Upper lobe of right lung (tissue), 1 donor: Measurements from ENCODE around the gene MYCL. TPM values are rescaled to one million over a fixed set of nuclear protein-coding genes. Genes with fewer than 3 reads are reported as not detected.

Experiments used
- ATAC-seq: fragments of 200-7000 bp; cut with Tn5 transposase; one replicate; pipeline ENCODE4 v1.9.1; 2020; ENCODE audit warnings: mild to moderate bottlenecking, moderate library complexity
- DNase-seq: peaks from one replicate; pipeline ENCODE4 v3.0.0-alpha.2; 2020
- H3K27ac ChIP-seq: fragments of 200-600 bp; one replicate; pipeline ENCODE4 v1.8.0; 2022
- H3K27me3 ChIP-seq: fragments of 200-600 bp; one replicate; pipeline ENCODE4 v1.8.0; 2022; ENCODE audit warnings: mild to moderate bottlenecking
- H3K36me3 ChIP-seq: fragments of 200-600 bp; one replicate; pipeline ENCODE4 v1.8.0; 2022
- H3K4me1 ChIP-seq: fragments of 200-600 bp; one replicate; pipeline ENCODE4 v1.8.0; 2022
- H3K4me3 ChIP-seq: fragments of 200-600 bp; one replicate; pipeline ENCODE4 v1.8.0; 2022; ENCODE audit warnings: mild to moderate bottlenecking
- H3K9me3 ChIP-seq: fragments of 200-600 bp; one replicate; pipeline ENCODE4 v1.8.0; 2022
- intact Hi-C: fragments of 100-400 bp; cut with DNase I; formaldehyde crosslinking; loops from one replicate; pipeline ENCODE4 v1.11.0; 2022
- total RNA-seq: library from RNA; stranded (reverse); fragmentation: NEBNext Ultra II Directional; extraction: Animal tissue kit (Norgen Biotek cat#: 25700); gene quantifications from one replicate; pipeline ENCODE4 v1.2.1, GENCODE V29; 2021
- TF ChIP-seq, protein P1 (sequence below): fragments of 200-600 bp; IDR thresholded peaks from one replicate; pipeline ENCODE4 v1.8.0; 2022; ENCODE audit warnings: antibody characterized with exemption
- donor health status: DM: no; HTN: yes; CAD: no; lungs with severe emphysema.

Gene MYCL
- total RNA-seq, 1 donor from 2014 or later, result 3.6 TPM

- Histone ChIP-seq H3K27ac (no peak overlapping the region), H3K4me1 (no peaks in the 10 kb centered on the region), H3K36me3 (no peaks in the 10 kb centered on the region), H3K9me3 (no peaks in the 10 kb centered on the region), H3K4me3 (no peak overlapping the region), H3K27me3 (no peaks in the 10 kb centered on the region)
- ATAC-seq (no peak), DNase-seq (no peak)
- TF ChIP-seq, protein P1, sequence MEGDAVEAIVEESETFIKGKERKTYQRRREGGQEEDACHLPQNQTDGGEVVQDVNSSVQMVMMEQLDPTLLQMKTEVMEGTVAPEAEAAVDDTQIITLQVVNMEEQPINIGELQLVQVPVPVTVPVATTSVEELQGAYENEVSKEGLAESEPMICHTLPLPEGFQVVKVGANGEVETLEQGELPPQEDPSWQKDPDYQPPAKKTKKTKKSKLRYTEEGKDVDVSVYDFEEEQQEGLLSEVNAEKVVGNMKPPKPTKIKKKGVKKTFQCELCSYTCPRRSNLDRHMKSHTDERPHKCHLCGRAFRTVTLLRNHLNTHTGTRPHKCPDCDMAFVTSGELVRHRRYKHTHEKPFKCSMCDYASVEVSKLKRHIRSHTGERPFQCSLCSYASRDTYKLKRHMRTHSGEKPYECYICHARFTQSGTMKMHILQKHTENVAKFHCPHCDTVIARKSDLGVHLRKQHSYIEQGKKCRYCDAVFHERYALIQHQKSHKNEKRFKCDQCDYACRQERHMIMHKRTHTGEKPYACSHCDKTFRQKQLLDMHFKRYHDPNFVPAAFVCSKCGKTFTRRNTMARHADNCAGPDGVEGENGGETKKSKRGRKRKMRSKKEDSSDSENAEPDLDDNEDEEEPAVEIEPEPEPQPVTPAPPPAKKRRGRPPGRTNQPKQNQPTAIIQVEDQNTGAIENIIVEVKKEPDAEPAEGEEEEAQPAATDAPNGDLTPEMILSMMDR, result no peak
- intact Hi-C loops, result no loop called here
Observed at GRCh38 chr1:39866767-39867166, 35.0 kb downstream of the MYCL start.

DNA sequence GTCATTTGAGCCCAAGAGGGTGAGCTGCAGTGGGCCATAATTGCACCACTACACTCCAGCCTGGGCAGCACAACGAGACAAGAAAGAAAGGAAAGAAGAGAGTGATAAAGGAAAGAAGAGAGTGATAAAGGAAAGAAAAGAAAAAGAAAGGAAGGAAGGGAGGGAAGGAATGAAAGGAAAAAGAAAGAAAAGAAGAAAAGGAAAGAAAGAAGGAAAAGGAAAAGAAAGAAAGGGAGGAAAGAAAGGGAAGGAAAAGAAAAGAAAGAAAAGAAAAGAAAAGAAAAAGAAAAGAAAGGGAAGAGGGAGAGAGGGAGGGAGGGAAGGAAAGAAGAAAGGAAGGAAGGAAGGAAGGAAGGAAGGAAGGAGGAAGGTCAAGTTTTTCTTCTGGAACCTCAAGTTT lies 36.0 kb downstream of the MYCL start:
- Histone ChIP-seq H3K27me3 (no peaks in the 10 kb centered on the region), H3K4me1 (no peaks in the 10 kb centered on the region), H3K9me3 (no peaks in the 10 kb centered on the region), H3K36me3 (no peaks in the 10 kb centered on the region), H3K4me3 (no peak overlapping the region), H3K27ac (no peak overlapping the region)
- DNase-seq (no peak), ATAC-seq (no peak)
- intact Hi-C loops, result no loop called here
- TF ChIP-seq, protein P1, result no peak

DNA sequence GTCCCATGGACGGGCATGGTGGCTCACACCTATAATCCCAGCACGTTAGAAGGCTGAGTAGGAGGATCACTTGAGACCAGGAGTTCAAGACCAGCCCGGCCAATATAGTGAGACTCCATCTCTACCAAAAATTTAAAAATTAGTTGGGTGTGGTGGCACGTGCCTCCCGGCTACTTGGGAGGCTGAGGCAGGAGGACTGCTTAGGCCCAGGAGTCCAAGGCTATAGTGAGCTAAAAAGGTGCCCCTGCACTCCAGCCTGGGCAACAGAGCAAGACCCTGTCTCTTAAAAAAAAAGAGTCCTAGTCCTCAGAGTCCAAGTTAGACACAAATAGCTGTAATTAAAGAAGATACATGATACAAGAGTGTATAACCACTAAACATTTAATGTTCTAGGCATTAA lies 38.5 kb downstream of the MYCL start:
- H3K27ac ChIP-seq, result no peak overlapping the region
- H3K9me3 ChIP-seq, result no peaks in the 10 kb centered on the region
- H3K4me1 ChIP-seq, result no peaks in the 10 kb centered on the region
- TF ChIP-seq, protein P1, result no peak
- no peak for ATAC-seq
- no peaks in the 10 kb centered on the region for H3K27me3 ChIP-seq
- intact Hi-C loops, result no loop called here
- no peak for DNase-seq
- H3K4me3 ChIP-seq, result no peak overlapping the region
- H3K36me3 ChIP-seq, result no peaks in the 10 kb centered on the region

DNA sequence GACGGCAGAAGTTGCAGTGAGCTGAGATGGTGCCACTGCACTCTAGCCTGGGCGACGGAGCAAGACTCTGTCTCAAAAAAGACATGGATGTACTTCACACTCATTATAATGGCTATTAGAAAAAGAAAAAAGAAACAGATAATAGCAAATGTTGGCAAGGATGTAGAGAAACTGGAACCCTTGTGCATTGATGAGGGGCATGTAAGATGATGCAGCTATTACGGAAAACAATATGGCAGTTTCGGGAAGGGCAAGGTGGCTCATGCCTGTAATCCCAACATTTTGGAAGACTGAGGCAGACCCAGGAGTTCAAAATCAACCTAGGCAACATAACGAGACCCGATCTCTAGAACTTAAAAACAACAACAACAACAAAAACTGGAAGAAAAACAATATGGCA lies 40.7 kb downstream of the MYCL start:
- DNase-seq (no peak), ATAC-seq (no peak)
- H3K27ac ChIP-seq, result no peak overlapping the region
- no peaks in the 10 kb centered on the region for H3K9me3 ChIP-seq
- no peak overlapping the region for H3K4me3 ChIP-seq
- intact Hi-C loops, result no loop called here
- H3K4me1 ChIP-seq, result no peaks in the 10 kb centered on the region
- no peaks in the 10 kb centered on the region for H3K27me3 ChIP-seq
- no peaks in the 10 kb centered on the region for H3K36me3 ChIP-seq
- TF ChIP-seq, protein P1, result no peak

GRCh38 chr1:39859859-39860812 lies 41.6 kb downstream of the MYCL start:
- no peak for ATAC-seq

More at GRCh38 chr1:39859859-39860812, 41.6 kb downstream of the MYCL start:
- no peak for DNase-seq
- TF ChIP-seq, protein P1, result no peak
- Histone ChIP-seq H3K27me3 (no peaks in the 10 kb centered on the region), H3K4me1 (no peaks in the 10 kb centered on the region), H3K4me3 (no peak overlapping the region), H3K9me3 (no peaks in the 10 kb centered on the region), H3K36me3 (no peaks in the 10 kb centered on the region), H3K27ac (no peak overlapping the region)
- intact Hi-C loops, result no loop called here
